GM18511 (cell line): Measurements from ENCODE around the gene CDS2.
A peak's percentile ranks its signal among the peaks of the same experiment; 100 is the strongest.
"Not testable (repeated sequence)": the region's sequence is repeated elsewhere in the genome, so short reads cannot be mapped to it uniquely, and the experiment has no call there.

Source experiments
- ATAC-seq: cut with Tn5 transposase; IDR thresholded peaks from one replicate; pipeline ENCODE4 v1.9.1; 2021; ENCODE audit warnings: mild to moderate bottlenecking, moderate library complexity; ENCODE audit not compliant: unreplicated experiment

Gene CDS2

DNA sequence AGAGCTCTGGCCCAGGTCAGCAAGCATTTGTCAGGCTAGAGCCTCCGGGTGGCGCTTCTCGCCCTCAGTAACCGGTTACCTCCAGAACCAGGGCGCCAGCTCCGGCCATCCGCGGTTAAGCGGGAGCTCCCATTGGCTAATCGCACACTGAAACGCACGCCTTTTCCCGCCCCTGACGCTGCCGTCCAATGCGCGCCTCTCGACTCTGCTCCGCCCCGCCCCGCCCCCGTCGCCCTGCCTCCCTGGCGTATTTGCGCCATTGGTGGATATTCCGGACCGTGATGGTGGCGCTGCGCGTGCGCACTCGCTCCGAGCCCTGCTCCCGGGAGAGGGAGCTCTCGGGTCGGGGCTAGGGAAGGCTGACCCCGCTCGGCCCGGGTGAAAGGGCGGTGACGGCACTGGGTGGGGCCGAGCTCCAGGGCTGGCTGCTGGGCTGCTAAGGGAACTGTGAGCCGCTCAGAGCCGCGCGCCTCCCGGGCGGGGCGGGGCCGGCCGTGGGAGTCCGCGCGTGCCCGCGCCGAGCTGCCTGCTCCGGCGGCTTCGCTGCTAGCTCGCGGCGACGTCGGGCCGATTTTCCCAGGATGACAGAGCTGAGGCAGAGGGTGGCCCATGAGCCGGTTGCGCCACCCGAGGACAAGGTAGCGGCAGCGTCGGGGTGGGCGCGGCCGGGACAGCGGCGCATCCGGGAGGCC, at the start of gene CDS2:
CDS2 (plus strand) TSS at position 497 of the 692 bp plus-strand sequence; CDS start at position 582, 85 bp downstream.
- peak; percentile 93 for ATAC-seq

DNA sequence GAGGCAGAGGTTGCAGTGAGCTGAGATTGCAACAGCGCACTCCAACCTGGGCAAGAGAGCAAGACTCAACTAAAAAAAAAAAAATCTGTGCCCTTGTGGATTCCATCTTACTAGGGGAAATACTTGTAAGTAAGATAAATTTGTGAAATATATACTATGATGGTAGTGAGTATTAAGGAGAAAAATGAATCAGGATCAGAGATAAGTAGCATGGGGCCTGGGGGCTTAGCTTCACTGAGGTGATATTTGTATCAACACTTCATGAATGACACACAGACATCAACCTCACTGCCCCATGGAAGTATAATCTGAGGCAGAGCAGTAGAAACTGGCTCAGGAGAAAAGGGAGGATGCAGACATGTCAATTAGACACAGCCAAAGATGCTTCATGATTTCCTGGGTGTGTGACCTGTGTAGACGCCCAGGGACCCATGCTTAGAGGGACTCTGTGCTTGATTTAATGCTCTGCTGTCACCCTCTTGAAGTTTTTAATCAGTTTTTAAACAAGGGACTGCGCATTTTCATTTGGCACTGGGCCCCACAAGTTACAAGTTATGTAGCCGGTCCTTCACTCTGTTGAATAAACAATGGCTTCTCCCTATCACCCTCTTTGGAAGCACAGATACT, 48.9 kb upstream of the CDS2 start:
- peak; percentile 5 for ATAC-seq

DNA sequence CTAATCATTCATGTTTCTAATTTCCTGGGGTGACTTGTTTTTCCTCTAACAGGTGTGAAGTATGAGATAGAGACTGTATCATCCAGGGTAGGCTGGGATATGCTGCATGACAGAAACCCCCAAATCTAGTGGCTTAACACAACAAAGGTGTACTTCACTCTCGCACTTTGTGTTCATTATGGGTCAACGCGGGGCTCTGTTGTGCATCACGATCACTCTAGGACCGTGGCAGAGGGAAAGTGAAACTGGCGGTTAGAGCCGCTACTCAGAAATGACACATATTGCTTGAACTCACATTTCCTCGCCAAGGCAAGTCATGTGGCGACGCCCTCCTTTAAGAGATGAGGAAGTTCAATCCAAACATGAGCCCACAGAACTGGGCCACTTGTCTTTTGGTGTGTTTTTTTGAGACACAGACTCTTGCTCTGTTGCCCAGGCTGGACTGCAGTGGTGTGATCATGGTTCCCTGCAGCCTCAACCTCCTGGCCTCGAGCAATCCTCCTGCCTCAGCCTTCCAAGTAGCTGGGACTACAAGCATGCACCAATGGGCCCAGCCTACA, 48.3 kb upstream of the CDS2 start:
- ATAC-seq = peak; percentile 97

DNA sequence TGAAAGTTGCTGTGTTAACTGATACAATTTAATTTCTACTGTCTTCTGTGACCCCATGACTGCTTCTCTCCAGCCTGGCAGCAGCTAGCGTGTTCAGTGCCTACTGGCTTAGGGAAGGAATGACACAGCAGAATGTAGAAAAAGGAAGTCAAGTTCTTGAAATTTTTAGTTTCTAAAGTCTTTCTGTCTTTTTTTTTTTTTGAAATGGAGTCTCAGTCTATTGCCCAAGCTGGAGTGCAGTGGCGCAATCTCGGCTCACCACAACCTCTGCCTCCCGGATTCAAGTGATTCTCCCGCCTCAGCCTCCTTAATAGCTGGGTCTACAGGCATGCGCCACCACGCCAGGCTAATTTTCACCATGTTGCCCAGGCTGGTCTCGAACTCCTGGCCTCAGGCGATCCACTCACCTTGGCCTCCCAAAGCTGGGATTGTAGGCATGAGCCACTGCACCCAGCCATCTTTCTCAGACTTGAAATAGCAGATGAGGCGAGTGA, 46.4 kb upstream of the CDS2 start:
- no peak for ATAC-seq

DNA sequence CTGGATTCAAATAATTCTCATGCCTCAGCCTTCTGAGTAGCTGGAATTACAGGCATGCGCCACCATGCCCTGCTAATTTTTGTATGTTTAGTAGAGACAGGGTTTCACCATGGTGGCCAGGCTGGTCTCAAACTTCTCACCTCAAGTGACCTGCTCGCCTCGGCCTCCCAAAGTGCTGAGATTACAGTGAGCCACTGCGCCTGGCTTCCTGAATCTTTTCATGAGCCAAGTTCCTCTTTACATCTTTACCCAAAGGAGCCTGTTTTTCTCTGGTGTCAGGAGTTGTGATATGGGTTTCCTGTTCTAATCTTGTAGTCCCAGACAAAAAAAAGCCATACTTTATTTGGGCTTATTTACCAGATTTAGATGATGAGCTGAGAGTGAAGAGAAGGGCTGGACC, 41.4 kb upstream of the CDS2 start:
- ATAC-seq = no peak

DNA sequence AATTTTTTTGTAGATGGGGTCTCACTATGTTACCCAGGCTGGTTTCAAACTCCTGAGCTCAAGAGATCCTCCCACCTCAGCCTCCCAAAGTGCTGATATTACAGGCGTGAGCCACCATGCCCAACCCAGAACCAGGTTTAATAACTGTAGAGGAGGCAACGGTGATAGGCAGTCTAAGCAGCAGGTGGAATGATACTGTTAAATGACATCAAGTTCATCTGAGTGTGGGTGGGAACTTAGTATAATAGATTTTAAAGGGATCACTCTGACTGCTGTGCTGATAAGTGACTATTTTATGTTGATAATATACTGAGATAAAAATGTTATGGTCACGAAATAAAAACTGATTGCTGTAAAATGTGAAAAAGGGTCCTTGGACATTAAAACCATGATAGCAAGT, 38.1 kb upstream of the CDS2 start:
- ATAC-seq = no peak

DNA sequence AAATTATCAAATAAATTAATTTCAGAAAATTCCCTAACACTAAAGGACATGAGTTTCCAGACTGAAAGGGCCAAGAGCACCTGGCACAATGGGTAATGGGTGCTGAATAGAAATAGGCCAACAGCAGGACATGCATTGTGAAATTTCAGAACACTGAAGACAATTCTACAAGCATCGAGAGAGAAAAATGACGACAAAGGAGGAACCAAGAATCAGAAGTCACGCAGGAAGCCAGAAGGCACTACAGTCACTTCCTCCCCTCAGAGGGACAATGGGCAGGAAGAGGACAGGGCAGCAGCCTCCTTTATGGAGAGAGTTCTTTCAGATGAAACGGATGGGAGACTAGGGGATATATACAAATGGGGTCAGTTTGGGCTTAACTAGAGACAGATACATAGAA, 36.6 kb upstream of the CDS2 start:
- peak; percentile 74 for ATAC-seq

DNA sequence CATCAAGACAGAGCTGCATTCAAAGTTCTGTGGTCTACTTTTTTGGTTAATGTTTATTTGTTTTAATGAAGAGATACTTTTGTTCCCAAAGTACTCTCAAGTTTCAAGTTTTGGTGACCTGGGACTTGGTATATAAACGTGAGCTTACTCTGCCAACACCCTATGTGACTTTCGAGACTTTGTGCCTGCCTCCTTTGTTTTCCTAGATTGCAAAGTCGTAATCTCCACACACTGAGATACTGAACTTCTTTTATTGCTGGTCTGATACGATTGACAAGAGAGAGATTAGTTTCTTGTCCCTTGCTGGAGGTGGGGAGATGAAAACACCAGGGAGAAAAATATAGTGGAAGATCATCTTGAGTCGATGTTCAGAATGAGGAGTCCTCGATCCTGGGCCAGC, 34.9 kb upstream of the CDS2 start:
- no peak for ATAC-seq

DNA sequence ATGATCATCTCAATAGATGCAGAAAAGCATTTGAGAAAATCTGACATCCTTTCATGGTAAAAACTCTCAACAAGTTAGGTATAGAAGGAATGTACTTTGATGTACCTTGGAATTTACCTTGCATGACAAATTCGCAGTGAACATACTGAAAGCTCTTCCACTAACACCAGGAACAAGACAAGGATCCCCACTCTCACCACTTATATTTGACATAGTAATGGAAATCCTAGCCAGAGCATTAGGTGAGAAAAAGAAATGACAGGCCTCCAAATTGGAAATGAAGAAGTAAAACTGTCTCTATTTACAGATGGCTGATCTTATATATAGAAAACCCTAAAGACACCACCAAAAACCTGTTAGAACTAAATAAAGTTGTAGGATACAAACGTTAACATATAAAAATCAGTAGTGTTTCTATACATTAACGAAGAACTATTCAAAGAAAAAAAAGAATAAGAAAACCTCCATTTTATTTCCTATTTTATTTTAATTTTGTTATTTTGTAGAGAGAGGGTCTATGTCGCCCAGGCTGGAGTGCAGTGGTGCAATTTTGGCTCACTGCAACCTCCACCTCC, 34.0 kb upstream of the CDS2 start:
- ATAC-seq = no peak

DNA sequence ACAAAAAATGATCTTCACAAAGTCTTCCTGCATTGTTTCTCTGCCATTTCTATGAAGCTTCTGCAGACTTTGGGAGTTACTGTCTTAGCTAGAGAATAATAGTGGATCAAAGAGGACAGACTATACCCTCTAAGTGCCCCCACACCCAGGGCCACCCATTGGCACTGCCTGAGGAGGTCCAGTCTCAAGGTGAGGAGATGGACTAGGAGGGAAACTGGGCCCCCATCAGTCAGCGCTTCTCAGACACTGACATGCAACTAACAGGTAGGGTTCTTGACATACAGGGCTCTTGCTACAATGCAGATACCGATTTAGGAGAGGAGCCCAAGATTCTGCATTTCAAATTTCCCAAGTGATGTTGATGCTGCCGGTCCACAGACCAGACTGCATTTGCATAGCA, 31.4 kb upstream of the CDS2 start:
- ATAC-seq = no peak

DNA sequence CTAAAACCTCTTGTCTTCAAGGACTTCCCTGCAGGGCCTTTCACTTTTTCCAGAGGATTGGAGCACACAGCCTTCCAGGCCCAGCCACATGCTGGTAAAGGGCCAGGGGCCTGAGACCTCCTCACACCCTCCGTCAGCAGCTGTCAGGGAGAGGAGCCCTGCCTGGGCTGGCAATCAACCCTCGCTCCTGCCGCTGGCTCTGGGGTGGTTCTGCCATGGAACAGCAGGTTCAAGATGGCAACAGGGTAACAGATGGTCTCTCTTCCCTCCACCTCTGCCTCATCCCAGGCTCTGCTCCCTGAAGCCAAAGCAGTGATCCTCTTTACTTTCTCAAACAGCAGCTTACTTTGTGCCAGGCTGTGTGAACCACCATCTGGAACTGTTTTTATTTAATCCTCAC, 30.9 kb upstream of the CDS2 start:
- no peak for ATAC-seq

DNA sequence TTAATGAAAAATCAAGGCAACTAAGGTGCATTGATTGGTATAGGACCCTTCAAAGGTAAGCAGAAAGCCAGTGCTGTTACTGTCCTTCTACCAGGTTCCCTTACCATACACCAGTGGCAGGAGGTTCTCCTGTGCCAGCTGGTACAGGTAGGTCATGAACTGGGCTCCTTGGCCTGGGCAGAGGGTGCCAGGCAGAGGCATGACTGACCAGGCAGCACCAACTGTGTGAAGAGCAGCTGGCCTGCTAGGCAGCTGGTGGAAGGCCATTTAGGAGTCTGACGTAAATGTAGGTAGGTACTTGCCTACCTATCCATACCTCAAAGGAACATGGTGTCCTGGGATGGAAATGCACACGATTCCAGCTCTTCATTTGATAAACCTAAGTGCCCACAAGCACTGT, 30.3 kb upstream of the CDS2 start:
- ATAC-seq = no peak

DNA sequence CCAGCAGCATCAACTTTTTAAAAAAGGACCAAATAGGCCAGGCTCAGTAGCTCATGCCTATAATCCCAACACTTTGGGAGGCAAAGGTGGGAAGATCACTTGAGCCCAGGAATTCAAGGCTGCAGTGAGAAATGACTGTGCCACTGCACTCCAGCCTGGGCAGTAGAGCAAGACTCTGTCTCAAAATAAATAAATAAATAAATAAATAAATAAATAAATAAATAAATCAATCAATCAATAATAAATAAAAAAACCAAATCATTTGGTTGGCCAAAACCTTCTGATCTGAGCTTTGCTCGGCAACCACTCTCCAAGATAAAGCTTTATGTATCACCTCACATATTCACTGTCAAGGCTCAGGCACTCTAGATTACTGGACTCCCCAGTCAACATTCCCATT, 27.8 kb upstream of the CDS2 start:
- not testable (repeated sequence) for ATAC-seq

DNA sequence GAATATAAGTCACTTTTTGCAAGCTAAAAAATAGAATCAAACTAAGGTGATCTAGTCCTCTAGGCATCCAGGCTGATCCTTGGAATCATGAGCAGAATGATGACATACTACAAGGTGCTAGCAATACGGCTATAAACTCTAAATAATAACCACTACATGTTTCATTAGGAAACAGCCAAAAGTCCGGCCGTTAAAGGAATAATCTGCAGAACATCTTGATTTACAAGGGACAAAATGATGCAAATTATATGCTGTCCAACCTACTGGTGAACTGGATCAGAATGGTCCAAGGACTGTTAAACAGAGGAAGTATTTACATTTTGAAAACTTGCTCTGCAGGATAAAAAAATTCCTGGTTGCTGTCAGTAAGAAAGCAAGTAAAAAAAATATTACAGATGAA, 26.9 kb upstream of the CDS2 start:
- not testable (repeated sequence) for ATAC-seq

DNA sequence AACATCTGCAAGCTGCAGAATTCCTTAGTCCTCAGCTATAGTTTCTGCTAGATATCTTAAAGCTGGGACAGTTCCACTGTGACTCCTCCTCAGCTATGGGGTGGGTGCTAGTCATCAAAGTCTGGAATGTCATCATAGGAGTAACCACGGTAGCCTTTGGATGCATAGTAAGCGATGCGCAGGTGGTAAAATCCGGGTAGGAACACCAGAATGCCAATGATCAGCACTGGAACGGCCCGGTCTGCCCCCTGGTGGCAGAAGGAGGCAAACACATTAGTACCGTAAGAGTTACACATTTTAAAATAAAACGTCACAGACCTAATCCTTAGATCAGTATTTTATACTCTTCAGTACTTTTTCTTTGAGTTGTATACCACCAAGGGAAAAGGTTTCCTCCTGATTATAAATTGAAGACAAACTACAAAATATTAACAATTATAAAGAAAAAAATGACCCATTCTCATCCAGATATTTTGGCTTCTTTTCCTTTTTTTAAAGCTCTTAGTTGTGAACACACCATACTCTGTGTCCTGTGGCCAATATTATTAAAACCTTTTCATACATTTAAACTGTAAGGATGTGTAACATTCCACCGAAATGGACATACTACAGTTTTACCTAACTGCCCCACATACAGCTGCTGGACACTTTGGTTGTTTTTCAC, 26.0 kb upstream of the CDS2 start:
- peak; percentile 64 for ATAC-seq

DNA sequence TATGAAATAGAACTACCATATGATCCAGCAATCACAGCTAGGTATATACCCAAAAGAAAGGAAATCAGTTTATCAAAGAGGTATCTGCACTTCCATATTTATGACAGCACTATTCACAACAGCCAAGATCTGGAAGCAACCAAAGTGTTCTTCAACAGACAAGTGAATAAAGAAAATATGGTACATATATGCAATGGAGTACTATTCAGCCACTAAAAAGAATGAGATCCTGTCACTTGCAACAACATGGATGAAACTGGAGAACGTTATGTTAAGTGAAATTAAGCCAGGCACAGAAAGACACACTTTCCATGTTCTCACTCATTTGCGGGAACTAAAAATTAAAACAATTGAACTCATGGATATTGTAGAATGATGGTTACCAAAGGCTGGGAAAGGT, 22.3 kb upstream of the CDS2 start:
- no peak for ATAC-seq

DNA sequence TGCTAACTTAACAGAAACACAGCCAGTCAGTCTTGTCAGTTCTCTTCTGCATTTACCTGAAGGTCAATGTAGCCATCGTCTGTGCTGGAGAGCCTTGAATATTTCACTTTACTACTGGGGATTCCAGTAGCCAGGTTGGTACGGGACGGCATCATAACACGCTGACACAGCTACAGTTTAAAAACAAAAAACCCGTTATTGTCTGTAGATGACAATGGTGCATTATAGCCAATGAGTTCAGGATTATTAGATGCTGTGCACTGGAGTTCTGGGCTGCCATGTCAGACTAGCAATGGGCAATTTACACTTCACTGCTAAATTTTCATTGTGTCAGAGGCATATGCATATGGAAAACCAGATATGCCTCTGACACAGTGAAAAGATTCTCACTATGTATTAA, 17.5 kb upstream of the CDS2 start:
- no peak for ATAC-seq

DNA sequence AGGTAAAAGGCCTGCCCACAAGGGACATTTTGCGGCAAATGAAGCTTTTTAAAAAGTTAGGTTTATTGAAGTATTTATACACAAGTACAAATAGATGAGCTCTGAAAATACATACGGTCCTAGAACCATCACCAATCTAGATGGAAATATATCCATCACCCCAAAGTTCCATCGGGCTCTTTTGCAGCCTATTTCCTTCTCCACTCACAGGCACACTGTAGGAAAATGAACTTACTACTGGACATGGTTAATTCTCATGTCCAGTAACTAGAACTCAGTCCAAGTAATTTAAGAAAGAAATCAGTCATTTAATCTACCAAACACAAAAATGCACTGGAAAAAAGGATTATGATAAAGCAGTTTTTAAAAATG, 13.2 kb upstream of the CDS2 start:
- ATAC-seq = no peak

DNA sequence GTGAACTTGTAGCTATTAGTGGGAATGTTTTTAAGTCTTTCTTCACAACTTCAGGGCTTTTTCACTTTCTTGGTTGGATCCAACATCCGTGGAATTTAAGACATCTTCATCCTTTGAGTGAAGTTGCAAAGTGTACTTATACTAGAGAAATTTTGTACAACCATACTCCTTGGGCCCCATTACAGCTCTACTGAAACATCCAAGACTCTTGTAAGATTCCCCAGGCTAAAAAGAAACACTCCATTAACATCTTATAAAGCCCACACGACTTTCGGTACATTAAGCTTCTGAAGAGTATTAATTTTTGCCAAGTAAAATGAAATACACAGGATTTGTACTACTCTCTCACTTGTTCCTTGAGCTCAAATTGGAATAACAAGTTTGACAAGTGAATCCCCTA, 12.4 kb upstream of the CDS2 start:
- ATAC-seq = no peak

DNA sequence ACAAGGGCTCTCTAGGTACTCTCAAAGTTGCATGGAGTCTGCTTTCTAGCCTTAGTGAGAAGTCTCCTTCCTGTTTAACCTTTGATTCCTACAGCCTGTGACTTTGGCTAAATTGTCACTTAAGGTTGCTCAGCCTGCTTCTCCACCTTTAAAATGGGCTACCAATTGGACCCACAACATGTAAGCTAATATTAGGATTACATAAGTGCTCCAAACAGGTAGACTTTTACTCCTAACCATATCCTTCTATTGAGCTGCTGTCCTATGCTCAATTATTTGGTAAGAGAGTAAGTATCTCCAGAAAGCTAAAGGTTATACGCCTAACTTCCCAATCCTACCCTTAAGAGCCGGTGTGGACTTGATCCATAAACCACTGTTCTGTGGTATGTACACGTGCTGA, 9.9 kb upstream of the CDS2 start:
- no peak for ATAC-seq
